Stimulated activated CD4-positive, alpha-beta T cell treated with anti-CD3 and anti-CD28 coated beads, TNF-alpha, amount 100 ng/mL, for 4 hours (primary cell): ENCODE data around the gene CEBPZOS.
"Not testable (repeated sequence)": the region's sequence is repeated elsewhere in the genome, so short reads cannot be mapped to it uniquely, and the experiment has no call there.

ENCODE experiments used
- DNase-seq, 3 experiments: peaks; one replicate each; pipeline ENCODE4 v3.0.0-alpha.2; 2020; ENCODE audit warnings: low read depth in 3 of 3

The CEBPZOS gene

DNA sequence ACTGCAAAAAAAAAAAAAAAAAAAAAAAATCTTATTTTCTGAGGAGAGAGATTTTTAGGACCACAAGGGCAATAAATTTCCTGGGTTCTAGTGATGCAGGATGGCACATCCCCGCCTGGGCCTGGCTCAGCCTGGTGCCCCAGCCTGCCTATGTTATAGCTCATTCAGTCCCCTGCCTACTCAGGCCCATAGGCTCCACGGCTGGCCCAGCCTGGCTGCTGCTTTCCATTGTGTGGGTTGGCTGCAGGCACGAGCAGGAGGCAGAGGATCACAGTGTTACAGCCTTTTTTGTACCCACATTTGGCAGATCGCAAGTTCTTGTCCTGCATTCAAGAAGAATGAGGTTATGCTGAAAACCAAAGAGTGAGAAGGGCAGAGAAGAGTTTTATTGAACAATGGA, 5.0 kb upstream of the CEBPZOS start:
- no peak for DNase-seq

- no peak for DNase-seq
These were observed 4.5 kb upstream of the CEBPZOS start for GRCh38 chr2:37191747-37192146.

DNA sequence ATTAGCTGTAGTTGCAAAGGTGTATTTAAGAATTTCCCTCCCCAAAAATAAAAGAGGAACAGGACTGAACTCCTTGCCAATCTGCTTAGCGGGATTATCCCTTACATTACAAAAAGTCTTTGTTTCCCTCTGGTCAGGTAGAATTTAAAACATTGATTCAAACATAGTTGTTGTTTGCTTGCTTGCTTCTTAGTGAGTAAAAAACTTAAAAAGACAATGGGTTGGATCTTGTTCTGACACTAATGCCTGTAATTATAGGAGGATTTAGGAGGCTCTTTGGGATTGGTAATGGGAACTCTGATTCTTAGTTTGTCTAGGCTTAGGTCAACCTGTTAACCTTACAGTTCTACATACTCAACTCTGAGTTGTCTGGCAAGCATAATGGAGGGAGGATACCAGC, 3.7 kb upstream of the CEBPZOS start:
- DNase-seq: no peak

DNA sequence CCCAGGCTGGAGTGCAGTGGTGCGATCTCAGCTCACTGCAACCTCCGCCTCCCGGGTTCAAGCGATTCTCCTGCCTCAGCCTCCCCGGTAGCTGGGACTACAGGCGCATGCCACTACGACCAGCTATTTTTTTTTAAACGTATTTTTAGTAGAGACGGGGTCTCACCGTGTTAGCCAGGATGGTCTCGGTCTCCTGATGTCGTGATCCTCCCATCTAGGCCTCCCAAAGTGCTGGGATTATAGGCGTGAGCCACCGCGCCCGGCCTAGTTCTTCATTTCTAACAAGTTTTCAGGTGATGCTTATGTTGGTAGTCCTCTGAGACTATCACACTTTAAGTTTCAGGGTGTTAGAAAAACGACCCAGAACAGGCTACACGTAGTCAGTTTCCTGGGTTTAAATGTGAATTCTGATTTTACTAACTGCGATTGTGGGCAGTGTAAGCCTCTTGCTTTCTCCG, 405 bp upstream of the CEBPZOS start:
- DNase-seq: not testable (repeated sequence)

DNA sequence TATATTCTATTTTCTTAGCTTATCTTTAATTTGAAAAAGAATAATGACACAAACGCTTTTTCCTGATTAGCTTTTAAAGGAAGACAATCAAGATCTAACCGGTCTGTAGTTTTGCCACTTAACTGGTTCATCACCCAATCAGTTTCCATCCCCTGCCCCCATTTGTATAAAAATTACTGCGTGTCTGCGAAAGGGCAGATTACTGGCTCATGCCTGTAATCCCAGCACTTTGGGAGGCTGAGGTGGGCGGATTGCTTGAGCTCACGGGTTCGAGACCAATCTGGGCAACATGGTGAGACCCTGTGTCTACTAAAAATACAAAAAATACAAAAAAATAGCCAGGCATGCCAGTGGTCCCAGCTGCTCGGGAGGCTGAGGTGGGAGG, 2.4 kb downstream of the CEBPZOS start:
- DNase-seq: no peak

- DNase-seq: no peak
These were observed 4.9 kb downstream of the CEBPZOS start for GRCh38 chr2:37201208-37201607.

DNA sequence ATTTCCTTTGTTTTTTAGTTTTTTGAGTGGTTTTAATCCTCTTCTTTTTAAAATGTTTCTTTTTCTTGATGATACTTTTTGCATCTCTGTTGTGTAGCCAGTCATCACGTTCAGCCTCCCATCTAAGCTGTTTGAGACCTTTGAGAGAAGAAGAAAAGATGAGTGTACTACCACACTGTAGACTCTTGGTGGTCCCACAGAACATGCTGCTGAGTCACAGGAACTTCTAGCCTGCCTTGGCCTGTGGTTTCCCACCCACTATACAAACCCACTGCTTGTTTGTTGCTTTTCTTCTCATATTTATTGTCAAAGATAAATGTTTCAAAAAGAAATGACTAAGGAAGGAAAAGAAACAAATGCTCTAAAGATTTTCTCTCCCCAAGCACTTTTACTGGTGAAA, 5.5 kb downstream of the CEBPZOS start:
- DNase-seq: no peak

DNA sequence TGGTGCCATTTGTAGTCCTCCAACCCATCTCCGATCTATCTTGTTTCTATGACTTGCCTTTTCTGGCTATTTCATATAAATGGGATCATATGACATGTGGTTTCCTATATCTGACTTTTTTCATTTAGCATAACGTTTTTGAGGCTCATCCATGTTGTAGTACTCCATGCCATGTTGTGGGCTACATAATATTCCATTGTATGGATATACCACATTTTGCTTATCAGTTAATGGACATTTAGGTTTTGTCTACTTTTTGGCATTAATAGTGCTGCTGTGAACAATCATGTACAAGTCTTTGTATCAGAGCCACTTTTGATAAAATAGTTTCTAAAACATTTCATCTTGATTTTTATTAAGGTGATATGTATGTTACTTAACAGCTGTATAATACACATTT, 7.4 kb downstream of the CEBPZOS start:
- no peak for DNase-seq

DNA sequence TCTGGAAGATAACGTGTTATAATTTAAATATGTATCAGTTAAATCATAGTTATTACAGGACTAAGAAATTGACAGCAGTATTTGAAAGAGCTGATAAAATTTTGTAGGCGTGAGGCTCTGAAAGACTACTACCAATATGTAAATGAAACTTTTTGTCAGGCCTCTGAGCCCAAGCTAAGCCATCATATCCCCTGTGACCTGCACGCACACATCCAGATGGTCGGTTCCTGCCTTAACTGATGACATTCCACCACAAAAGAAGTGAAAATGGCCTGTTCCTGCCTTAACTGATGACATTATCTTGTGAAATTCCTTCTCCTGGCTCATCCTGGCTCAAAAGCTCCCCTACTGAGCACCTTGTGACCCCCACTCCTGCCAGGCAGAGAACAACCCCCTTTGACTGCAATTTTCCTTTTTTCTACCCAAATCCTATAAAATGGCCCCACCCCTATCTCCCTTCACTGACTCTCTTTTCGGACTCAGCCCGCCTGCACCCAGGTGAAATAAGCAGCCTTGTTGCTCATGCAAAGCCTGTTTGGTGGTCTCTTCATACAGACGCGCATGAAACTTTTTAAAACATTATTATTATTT, 8.9 kb downstream of the CEBPZOS start:
- DNase-seq: not testable (repeated sequence)

GRCh38 chr2:37205689-37206341, 9.5 kb downstream of the CEBPZOS start:
- DNase-seq: no peak

DNA sequence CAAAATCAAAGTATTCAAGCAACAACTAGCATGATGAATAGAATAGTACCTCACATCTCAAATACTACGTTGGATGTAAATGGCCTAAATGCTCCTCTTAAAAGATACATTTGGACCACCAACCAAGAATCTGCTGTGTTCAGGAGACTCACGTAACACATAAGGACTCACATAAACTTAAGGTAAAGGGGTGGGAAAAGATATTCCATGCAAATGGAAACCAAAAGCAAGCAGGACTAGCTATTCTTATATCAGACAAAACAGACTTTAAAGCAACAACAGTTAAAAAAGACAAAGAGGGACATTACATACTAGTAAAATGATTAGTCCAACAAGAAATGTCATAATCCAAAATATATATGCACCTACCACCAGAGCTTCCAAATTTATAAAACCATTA, 10.5 kb downstream of the CEBPZOS start:
- not testable (repeated sequence) for DNase-seq

GRCh38 chr2:37211212-37211611, 14.9 kb downstream of the CEBPZOS start:
- DNase-seq: no peak

DNA sequence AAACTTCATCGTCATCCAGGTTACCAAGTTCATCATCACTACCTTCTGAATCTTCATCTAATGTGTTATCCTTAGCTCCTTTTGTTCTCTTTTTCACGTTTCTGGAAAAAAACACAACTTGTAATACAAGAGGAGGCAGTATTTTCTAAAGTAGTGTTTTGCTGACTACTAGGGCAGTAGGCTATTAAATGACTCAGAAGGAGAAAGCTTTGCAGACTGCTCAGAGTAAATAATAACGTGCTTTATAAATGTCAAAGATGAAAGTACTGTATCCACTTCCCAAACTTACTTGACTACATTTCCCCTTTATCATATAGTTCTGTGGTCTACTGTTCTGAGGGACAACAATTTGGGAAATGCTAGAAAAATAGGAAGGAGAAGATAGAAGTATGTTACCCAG, 15.6 kb downstream of the CEBPZOS start:
- DNase-seq: no peak

- DNase-seq: no peak
These were observed 19.0 kb downstream of the CEBPZOS start for GRCh38 chr2:37215250-37215649.

DNA sequence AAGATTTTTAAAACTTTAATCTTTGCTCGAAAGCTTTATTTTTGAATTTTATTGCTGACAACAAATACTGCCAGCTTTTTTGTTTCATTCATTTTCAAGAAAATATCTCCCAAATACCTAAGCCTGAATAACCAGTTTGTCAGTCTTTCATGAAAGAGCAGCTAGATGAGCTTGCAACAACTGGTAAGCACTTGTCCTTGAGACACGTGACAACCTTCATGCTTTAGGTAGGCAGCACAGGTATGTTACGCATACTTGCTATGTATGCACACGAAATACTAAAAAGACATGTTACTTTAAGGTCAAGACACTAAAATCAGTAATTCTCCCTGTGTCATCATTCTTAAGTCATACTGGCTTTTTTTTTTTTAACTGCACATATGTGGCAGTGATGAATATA, 22.8 kb downstream of the CEBPZOS start:
- DNase-seq: no peak

DNA sequence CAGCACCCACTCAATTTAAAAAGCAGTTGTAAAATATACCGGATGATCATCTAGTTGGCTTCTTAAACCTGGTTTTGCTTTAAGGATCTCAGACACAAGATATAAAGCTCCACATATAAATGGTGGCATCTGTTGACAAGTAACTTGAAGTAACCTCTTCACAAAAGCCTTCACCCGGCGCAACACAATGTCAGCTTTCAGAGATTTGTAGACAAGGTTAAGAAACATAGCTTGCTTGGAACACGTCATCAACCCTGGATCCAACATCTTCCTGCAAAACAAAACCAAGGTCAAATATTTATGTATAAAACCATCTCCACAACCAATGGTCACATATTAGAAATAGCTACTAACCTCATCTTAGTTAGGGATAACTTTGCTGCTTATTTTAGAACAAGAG, 26.8 kb downstream of the CEBPZOS start:
- no peak for DNase-seq

DNA sequence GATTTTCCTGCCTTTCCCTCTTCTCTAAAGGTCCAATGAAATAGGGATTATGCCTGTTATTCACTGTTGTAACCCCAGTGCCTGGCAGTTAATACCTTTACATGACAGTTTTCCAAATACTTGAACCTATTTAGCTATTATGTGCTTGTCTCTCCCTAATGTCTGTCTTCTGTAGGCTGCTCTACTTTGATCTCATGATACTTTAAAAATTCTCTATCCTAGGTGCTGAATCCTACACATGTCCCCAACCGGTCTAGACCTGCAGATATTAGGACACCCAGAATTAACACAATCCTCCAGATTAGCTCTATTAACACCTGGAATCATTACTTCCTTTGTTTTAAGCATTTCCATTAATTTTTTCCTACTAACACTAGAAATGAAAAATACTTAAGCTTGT, 27.8 kb downstream of the CEBPZOS start:
- DNase-seq: no peak

- not testable (repeated sequence) for DNase-seq
These were observed 28.8 kb downstream of the CEBPZOS start for GRCh38 chr2:37225129-37225528.

- DNase-seq: no peak
These were observed 30.6 kb downstream of the CEBPZOS start for GRCh38 chr2:37226863-37227262.

- no peak for DNase-seq
These were observed 32.5 kb downstream of the CEBPZOS start for GRCh38 chr2:37228788-37229187.

- no peak for DNase-seq
These were observed 34.3 kb downstream of the CEBPZOS start for GRCh38 chr2:37230581-37230980.

GRCh38 chr2:37231241-37232130, 35.2 kb downstream of the CEBPZOS start, which contains the start of the genes CEBPZ and NDUFAF7:
Gene CEBPZ (minus strand): TSS chr2:37231596. CDS start chr2:37231567, 29 bp downstream.
Gene NDUFAF7 (plus strand): TSS chr2:37231658. CDS start chr2:37231706, 48 bp downstream.
- DNase-seq: peak; percentile 72 to 77 (median 73)
